Measurements from ENCODE around the gene CELSR1. TPM values are rescaled to one million over a fixed set of nuclear protein-coding genes. Genes with fewer than 3 reads are reported as not detected.

CELSR1 gene
- total and polyA plus RNA-seq, 2 donors (not counting 1 experiment from before 2014, with no cell fraction given), result 0.07 to 1.8 TPM

GRCh38 chr22:46521994-46522393 lies 15.4 kb downstream of the CELSR1 start:
- Histone ChIP-seq H4K20me1 (ENCODE audit: control insufficient read depth, extremely low read depth, insufficient read depth, low read length) (no peaks in the 10 kb centered on the region), H3K79me2 (ENCODE audit: control insufficient read depth, insufficient read depth, low read length) (no peaks in the 10 kb centered on the region), H3K9ac (ENCODE audit: insufficient read depth, low read length) (no peak overlapping the region), H3K27me3 (ENCODE audit: control insufficient read depth, insufficient read depth, low read length) (no peaks in the 10 kb centered on the region), H3K4me3 (replicated peaks in 1 of 4; ENCODE audit: control extremely low read depth in 1 of 4, insufficient read depth in 1 of 4, low read depth in 3 of 4, low read length in 4 of 4) (no peak overlapping the region), H3K9me3 (ENCODE audit: control insufficient read depth, insufficient read depth, low read depth, low read length) (no peaks in the 10 kb centered on the region), H2AFZ (ENCODE audit: low read length) (no peak overlapping the region), H3K4me1 (ENCODE audit: control insufficient read depth, extremely low read depth, insufficient read depth, low read length) (no peaks in the 10 kb centered on the region), H3K36me3 (ENCODE audit: control insufficient read depth, insufficient read depth, low read length) (no peaks in the 10 kb centered on the region), H3K4me2 (ENCODE audit: extremely low read depth, insufficient read depth, low read length) (no peak overlapping the region), H3K27ac (ENCODE audit: insufficient read depth, low read length) (no peak overlapping the region)
- no peak for TF ChIP-seq CTCF (conservative IDR thresholded peaks at IDR 0.05 in 1 of 2, IDR thresholded peaks at IDR 0.05 in 1 of 2; ENCODE audit: low read depth in 1 of 2, low read length in 2 of 2)
- no peak for TF ChIP-seq EZH2 (IDR thresholded peaks at IDR 0.05; ENCODE audit: low read length, missing control alignments)
- DNase-seq (ENCODE audit: low read depth in 2 of 2), result no peak

GRCh38 chr22:46520880-46521279 lies 16.5 kb downstream of the CELSR1 start:
- H3K79me2 ChIP-seq (ENCODE audit: control insufficient read depth, insufficient read depth, low read length), result no peaks in the 10 kb centered on the region
- no peaks in the 10 kb centered on the region for H3K27me3 ChIP-seq (ENCODE audit: control insufficient read depth, insufficient read depth, low read length)
- no peak overlapping the region for H3K9ac ChIP-seq (ENCODE audit: insufficient read depth, low read length)
- no peak overlapping the region for H3K4me3 ChIP-seq (replicated peaks in 1 of 4; ENCODE audit: control extremely low read depth in 1 of 4, insufficient read depth in 1 of 4, low read depth in 3 of 4, low read length in 4 of 4)
- no peaks in the 10 kb centered on the region for H3K36me3 ChIP-seq (ENCODE audit: control insufficient read depth, insufficient read depth, low read length)
- H4K20me1 ChIP-seq (ENCODE audit: control insufficient read depth, extremely low read depth, insufficient read depth, low read length), result no peaks in the 10 kb centered on the region
- H3K4me1 ChIP-seq (ENCODE audit: control insufficient read depth, extremely low read depth, insufficient read depth, low read length), result no peaks in the 10 kb centered on the region
- no peak overlapping the region for H3K4me2 ChIP-seq (ENCODE audit: extremely low read depth, insufficient read depth, low read length)
- no peak overlapping the region for H3K27ac ChIP-seq (ENCODE audit: insufficient read depth, low read length)
- no peak overlapping the region for H2AFZ ChIP-seq (ENCODE audit: low read length)
- TF ChIP-seq EZH2 (IDR thresholded peaks at IDR 0.05; ENCODE audit: low read length, missing control alignments) (no peak), CTCF (conservative IDR thresholded peaks at IDR 0.05 in 1 of 2, IDR thresholded peaks at IDR 0.05 in 1 of 2; ENCODE audit: low read depth in 1 of 2, low read length in 2 of 2) (no peak)
- DNase-seq (ENCODE audit: low read depth in 2 of 2), result no peak
- no peaks in the 10 kb centered on the region for H3K9me3 ChIP-seq (ENCODE audit: control insufficient read depth, insufficient read depth, low read depth, low read length)

GRCh38 chr22:46519377-46519776 lies 18.0 kb downstream of the CELSR1 start:
- no peak overlapping the region for H3K9ac ChIP-seq (ENCODE audit: insufficient read depth, low read length)
- no peak for DNase-seq (ENCODE audit: low read depth in 2 of 2)
- TF ChIP-seq CTCF (conservative IDR thresholded peaks at IDR 0.05 in 1 of 2, IDR thresholded peaks at IDR 0.05 in 1 of 2; ENCODE audit: low read depth in 1 of 2, low read length in 2 of 2) (no peak), EZH2 (IDR thresholded peaks at IDR 0.05; ENCODE audit: low read length, missing control alignments) (no peak)

More at GRCh38 chr22:46519377-46519776, 18.0 kb downstream of the CELSR1 start:
- H3K4me3 ChIP-seq (replicated peaks in 1 of 4; ENCODE audit: control extremely low read depth in 1 of 4, insufficient read depth in 1 of 4, low read depth in 3 of 4, low read length in 4 of 4), result no peak overlapping the region
- peaks cover 3% of the 10 kb centered on the region for H3K4me1 ChIP-seq (ENCODE audit: control insufficient read depth, extremely low read depth, insufficient read depth, low read length)
- no peaks in the 10 kb centered on the region for H3K79me2 ChIP-seq (ENCODE audit: control insufficient read depth, insufficient read depth, low read length)
- no peak overlapping the region for H3K4me2 ChIP-seq (ENCODE audit: extremely low read depth, insufficient read depth, low read length)
- no peak overlapping the region for H3K27ac ChIP-seq (ENCODE audit: insufficient read depth, low read length)
- H2AFZ ChIP-seq (ENCODE audit: low read length), result no peak overlapping the region
- no peaks in the 10 kb centered on the region for H3K36me3 ChIP-seq (ENCODE audit: control insufficient read depth, insufficient read depth, low read length)
- H3K9me3 ChIP-seq (ENCODE audit: control insufficient read depth, insufficient read depth, low read depth, low read length), result no peaks in the 10 kb centered on the region
- no peaks in the 10 kb centered on the region for H4K20me1 ChIP-seq (ENCODE audit: control insufficient read depth, extremely low read depth, insufficient read depth, low read length)
- no peaks in the 10 kb centered on the region for H3K27me3 ChIP-seq (ENCODE audit: control insufficient read depth, insufficient read depth, low read length)
